Dendritic cell treated with granulocyte-macrophage colony-stimulating factor and Interleukin-4, amounts not matched to agents 40 ng/mL and 50 ng/mL, for 4 days (primary cell): ENCODE measurements around the gene MRPS26.
"Not testable (repeated sequence)": the region's sequence is repeated elsewhere in the genome, so short reads cannot be mapped to it uniquely, and the experiment has no call there.

Experiments
- H3K27ac Mint-ChIP-seq: one replicate; pipeline ENCODE4 v1.8.0; 2022; ENCODE audit warnings: mild to moderate bottlenecking, mixed read lengths
- H3K27me3 Mint-ChIP-seq: one replicate; pipeline ENCODE4 v1.8.0; 2022; ENCODE audit warnings: mild to moderate bottlenecking, mixed read lengths
- H3K36me3 Mint-ChIP-seq: one replicate; pipeline ENCODE4 v1.8.0; 2022; ENCODE audit warnings: low read depth, mixed read lengths
- H3K4me1 Mint-ChIP-seq: one replicate; pipeline ENCODE4 v1.8.0; 2022; ENCODE audit warnings: low read depth, mixed read lengths
- H3K4me3 Mint-ChIP-seq: one replicate; pipeline ENCODE4 v1.8.0; 2022; ENCODE audit warnings: mild to moderate bottlenecking, moderate library complexity, mixed read lengths
- H3K9me3 Mint-ChIP-seq: one replicate; pipeline ENCODE4 v1.8.0; 2022; ENCODE audit warnings: mixed read lengths
- intact Hi-C: fragments of 100-400 bp; cut with micrococcal nuclease; formaldehyde crosslinking; loops from one replicate; pipeline ENCODE4 v1.15.0; 2022

Gene MRPS26

DNA sequence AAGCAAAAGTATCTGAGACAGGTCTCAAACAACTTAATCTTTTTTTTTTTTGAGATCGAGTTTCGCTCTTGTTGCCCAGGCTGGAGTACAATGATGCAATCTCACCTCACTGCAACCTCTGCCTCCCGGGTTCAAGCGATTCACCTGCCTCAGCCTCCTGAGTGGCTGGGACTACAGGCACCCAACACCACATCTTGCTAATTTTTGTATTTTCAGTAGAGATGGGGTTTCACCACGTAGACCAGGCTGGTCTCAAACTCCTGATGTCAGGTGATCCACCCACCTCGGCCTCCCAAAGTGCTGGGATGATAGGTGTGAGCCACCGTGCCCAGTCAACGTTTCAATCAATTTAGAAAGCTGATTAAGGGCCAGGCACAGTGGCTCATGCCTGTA, 27.4 kb downstream of the MRPS26 start:
- H3K36me3 Mint-ChIP-seq, result not testable (repeated sequence)

DNA sequence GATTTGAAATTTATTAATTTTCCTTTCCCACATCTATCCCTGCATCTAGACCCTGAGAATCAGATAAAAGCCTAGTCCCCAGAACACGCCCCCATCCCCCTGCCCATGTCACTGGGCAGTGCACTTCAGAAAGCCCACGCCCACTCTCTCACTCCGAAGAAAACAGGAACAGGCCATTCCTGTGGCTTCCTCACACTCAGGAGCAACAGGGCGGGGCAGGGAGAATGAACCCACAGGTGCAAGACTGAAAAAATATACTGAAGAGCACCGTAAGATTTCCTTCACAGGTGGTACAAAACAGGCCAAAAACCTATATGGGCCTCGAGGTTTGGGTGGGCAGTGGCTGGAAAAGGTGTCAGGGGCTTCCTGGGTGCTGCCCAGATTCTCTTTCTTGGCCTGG, 29.0 kb downstream of the MRPS26 start:
- Mint-ChIP-seq H3K36me3 (no peaks in the 10 kb centered on the region), H3K27me3 (peaks cover 77% of the 10 kb centered on the region), H3K9me3 (no peaks in the 10 kb centered on the region), H3K4me3 (no peak overlapping the region), H3K27ac (no peak overlapping the region), H3K4me1 (peaks cover 48% of the 10 kb centered on the region)
- intact Hi-C loops, result no loop called here

More for the DNA sequence above, 27.4 kb downstream of the MRPS26 start:
- H3K9me3 Mint-ChIP-seq, intact Hi-C loops, H3K4me3 Mint-ChIP-seq, H3K27ac Mint-ChIP-seq: not testable (repeated sequence)
- Mint-ChIP-seq H3K4me1 (peaks cover 48% of the 10 kb centered on the region), H3K27me3 (peaks cover 66% of the 10 kb centered on the region)

DNA sequence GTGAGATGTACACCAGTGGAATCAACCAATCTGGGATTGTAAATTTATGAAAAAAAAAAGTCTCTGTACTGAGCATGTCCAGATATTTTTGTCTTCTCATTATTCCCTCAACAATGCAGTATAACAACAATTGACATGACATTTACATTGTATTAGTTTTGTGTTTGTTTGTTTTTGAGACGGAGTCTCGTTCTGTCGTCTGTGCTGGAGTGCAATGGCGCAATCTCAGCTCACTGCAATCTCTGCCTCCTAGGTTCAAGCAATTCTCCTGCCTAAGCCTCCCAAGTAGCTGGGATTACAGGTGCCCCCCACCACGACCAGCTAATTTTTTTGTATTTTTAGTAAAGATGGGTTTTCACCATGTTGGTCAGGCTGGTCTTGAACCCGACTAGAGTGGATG, 29.5 kb downstream of the MRPS26 start:
- Mint-ChIP-seq H3K4me1 (peaks cover 49% of the 10 kb centered on the region), H3K27me3 (peaks cover 78% of the 10 kb centered on the region)
- H3K4me3 Mint-ChIP-seq, intact Hi-C loops, H3K27ac Mint-ChIP-seq, H3K36me3 Mint-ChIP-seq, H3K9me3 Mint-ChIP-seq: not testable (repeated sequence)

DNA sequence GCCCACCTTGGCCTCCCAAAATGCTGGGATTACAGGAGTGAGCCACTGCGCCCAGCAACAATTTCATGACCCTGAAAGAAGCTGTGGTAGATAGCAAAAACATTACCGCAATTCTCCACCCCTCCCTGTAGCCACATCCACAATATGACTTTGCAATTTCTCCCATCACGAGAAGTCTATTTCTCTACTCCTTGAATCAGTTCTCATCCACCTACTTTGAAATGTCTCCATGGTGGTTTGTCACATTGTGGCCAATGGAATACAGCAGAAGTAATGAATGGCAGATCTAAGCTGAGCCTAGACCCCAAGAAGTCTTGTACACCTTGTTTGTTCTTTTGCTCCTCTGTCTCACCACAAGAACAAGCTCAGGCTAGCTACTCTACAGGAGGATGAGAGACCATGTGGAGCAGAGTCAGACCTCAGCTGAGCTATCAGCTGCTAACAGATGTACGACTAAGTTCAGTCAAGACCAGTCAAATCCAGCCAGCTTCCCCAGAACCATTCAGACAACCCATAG, 31.8 kb downstream of the MRPS26 start:
- Mint-ChIP-seq H3K4me1 (peaks cover 54% of the 10 kb centered on the region), H3K9me3 (no peaks in the 10 kb centered on the region), H3K27me3 (peaks cover 77% of the 10 kb centered on the region), H3K4me3 (peak overlapping the region; percentile 20), H3K27ac (peak overlapping the region; percentile 60), H3K36me3 (no peaks in the 10 kb centered on the region)
- intact Hi-C loops, result no loop called here

DNA sequence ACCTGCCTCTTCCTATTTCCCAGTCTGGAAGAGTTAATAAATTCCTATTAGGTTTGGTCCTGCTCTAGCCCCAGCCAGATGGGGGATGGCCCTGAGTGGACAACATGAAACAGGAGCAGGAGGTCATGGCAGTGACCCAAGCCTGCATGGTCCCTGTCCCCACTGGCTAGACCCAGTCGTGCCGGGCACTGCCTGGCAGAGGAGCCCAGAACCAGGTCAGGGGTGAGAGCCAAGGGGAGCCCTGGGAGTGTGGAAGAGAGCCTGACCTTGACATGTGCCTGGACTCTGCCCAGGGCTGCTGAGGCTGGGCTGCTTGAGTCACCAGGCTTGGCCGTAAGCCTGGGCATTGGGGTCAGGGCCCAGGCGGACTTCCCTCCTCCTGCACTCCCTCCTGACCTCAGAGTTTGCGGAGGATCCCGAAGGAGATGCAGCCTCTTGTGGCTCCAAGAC, 35.1 kb downstream of the MRPS26 start:
- peak overlapping the region; percentile 15 for H3K4me3 Mint-ChIP-seq
- intact Hi-C loops, result no loop called here
- peaks cover 77% of the 10 kb centered on the region for H3K27me3 Mint-ChIP-seq
- H3K9me3 Mint-ChIP-seq, result no peaks in the 10 kb centered on the region
- peaks cover 55% of the 10 kb centered on the region for H3K4me1 Mint-ChIP-seq
- H3K36me3 Mint-ChIP-seq, result no peaks in the 10 kb centered on the region
- no peak overlapping the region for H3K27ac Mint-ChIP-seq

DNA sequence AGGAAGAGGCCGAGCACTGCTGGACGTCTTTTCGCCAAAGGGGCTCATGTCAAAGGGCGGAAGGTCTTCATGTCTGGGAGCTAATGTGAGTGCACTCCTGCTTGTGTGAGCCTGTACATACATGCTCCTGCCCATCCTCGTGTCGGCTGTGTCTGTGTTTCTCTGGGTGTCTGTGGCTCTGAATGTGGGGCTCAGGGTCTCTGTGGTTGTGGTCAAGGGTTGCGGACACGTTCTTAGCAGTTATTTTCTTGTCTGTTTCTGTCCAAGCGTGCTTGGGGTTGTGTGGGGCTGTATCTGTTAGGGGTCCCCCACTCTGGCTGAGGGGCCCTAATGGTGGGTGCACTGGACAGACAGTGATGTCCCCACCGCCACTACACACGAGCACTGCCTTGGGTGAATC, 35.8 kb downstream of the MRPS26 start:
- Mint-ChIP-seq H3K9me3 (no peaks in the 10 kb centered on the region), H3K4me1 (peaks cover 53% of the 10 kb centered on the region), H3K27me3 (peaks cover 74% of the 10 kb centered on the region), H3K36me3 (no peaks in the 10 kb centered on the region), H3K27ac (no peak overlapping the region), H3K4me3 (no peak overlapping the region)
- intact Hi-C loops, result no loop called here

DNA sequence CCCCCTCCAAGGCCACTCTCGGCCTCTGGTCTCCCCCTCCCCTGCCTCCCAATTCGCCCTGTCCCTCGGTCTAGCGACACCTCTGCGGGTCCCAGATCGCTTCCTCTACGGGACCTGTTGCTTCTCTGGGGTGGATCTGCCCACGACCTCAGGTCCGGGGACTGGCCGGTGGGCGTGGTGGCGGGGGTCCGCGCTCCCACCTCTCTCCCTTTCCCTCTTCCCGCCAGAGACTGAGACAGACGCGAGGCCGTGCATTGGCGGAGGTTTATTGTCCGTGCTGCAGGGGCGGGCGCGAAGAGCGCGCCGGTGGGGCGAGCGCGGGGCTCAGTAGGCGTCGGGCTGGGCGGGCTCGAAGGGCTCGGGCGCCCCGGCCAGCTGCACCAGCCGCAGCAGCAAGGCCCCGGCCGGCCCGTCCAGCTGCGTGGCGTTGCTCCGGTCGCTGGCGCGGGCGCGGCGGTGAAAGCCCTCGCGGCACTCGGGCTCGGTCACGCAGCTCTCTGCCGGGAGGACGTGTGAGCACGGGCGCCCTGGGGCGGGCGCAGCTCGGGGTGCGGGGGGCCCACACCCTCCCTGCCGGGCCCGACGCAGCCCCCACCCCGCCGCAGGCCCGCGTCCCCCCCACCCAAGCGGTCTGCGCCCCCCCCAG, 36.6 kb downstream of the MRPS26 start:
- no peaks in the 10 kb centered on the region for H3K36me3 Mint-ChIP-seq
- H3K4me3 Mint-ChIP-seq, result peak overlapping the region; percentile 46
- no peak overlapping the region for H3K27ac Mint-ChIP-seq
- intact Hi-C loops, result no loop called here
- no peaks in the 10 kb centered on the region for H3K9me3 Mint-ChIP-seq
- peaks cover 45% of the 10 kb centered on the region for H3K4me1 Mint-ChIP-seq
- H3K27me3 Mint-ChIP-seq, result peaks cover 70% of the 10 kb centered on the region

DNA sequence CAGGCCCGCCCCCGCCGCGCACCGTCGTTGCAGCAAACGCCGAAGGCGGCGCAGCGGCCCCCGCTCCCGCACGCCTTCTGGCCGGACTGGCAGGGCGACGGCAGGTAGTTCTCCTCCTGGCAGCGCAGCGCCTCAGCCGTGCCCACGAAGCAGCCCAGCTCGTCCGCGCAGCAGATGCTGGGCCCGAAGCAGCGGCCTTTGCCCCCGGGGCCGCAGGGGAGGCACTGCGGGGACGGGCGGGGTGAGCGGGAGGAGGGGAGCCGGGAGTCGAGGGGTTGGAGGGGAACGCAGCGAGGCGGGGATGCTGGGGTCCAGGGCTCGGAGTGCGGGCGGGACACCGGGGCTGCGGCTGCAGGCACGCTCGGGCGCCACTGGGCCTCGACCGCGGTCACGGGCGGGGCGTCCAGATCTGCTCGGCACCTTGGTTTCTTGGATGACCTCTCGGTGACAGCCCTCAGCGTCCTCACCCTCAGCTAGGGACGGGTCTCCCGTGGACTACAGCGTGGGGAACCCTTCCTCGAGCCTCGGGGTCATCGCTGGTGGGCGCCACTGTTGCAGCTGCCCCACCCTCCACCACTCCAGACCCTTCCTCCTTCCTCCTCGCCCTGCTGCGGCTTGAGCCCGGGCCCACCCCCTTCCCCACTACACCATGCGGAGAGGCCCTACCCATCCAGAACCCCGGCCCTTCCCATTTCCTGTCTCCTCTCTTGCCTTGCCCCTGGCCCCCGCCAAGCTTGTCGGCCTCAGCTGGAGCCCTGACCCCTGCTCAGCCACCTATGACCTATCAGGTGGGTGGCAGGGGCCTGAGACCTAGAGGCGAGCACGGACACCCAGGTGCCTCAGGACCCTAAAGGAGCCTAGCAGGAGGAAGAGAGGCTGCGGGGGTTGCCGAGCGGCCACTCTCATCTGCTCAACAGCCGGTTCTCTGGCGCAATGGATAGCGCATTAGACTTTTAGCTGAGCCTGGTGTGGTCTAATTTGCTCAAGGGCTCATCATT, 37.4 kb downstream of the MRPS26 start:
- H3K4me1 Mint-ChIP-seq, result peaks cover 39% of the 10 kb centered on the region
- H3K36me3 Mint-ChIP-seq, result no peaks in the 10 kb centered on the region
- H3K9me3 Mint-ChIP-seq, result no peaks in the 10 kb centered on the region
- intact Hi-C loops, result no loop called here
- no peak overlapping the region for H3K27ac Mint-ChIP-seq
- peaks cover 71% of the 10 kb centered on the region for H3K27me3 Mint-ChIP-seq
- H3K4me3 Mint-ChIP-seq, result peak overlapping the region; percentile 56

DNA sequence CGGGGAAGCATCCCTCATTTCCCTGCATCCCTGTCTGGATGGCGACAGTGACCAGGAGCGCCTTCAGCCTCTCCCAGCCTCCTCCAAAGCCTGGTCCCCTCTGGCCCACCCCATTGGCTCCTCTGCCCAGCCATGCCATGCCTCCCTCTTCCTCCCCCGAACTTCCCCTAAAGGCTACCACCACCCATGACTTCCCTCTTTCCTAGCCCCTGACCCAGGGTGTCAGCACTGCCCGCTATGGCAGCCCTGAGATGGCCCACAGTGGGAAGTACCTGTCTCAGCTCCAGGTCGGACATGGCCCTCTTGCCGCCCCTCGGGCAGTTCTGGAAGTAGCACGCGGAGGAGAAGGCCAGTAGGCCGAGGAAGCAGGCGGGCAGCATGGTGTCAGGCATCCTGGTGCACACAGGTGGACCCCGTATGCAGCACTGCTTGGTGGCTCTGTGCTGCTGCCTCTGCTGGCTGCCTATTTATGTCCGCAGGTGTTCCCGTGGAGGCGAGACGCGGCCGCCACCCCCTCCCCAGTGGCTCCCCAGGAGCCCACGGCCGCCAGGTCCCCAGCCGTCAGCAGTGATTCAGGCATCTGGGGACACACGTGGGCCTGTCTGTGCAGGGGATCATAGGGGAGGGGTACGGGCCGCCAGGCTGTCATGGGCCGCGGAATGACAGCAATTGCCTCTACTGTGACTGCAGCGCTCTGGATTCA, 38.6 kb downstream of the MRPS26 start, which contains the start of gene AVP:
AVP (minus strand) TSS at position 442 of the 703 bp plus-strand sequence; CDS start at position 392, 50 bp downstream.
- no peaks in the 10 kb centered on the region for H3K9me3 Mint-ChIP-seq
- H3K36me3 Mint-ChIP-seq, result no peaks in the 10 kb centered on the region
- intact Hi-C loops, result no loop called here
- no peak within 1 kb of the TSS for H3K27ac Mint-ChIP-seq
- peaks cover 39% of the 10 kb centered on the region for H3K4me1 Mint-ChIP-seq
- peaks cover 71% of the 10 kb centered on the region for H3K27me3 Mint-ChIP-seq
- H3K4me3 Mint-ChIP-seq, result peak within 1 kb of the TSS; percentile 56

DNA sequence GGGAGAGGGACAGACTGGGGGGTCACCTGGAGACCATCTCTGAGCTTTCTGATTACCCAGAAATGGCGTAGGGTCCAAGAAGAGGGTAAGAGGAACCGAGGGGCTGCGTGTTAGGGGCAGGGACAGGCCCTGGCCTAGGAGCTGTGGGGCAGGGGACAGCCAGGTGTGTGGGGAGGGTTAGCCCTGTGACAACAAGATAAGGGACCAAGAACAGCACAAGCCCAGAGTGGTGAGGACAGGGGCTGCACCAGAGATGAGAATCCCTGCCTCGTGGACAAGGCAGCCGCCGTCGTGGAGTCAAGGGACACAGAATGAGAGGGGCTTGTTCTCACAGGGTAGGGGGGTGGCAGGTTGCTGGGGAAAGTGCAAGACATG, 39.1 kb downstream of the MRPS26 start:
- Mint-ChIP-seq H3K4me3 (no peak overlapping the region), H3K27me3 (peaks cover 73% of the 10 kb centered on the region), H3K36me3 (no peaks in the 10 kb centered on the region), H3K27ac (no peak overlapping the region), H3K4me1 (peaks cover 39% of the 10 kb centered on the region), H3K9me3 (no peaks in the 10 kb centered on the region)
- intact Hi-C loops, result no loop called here

DNA sequence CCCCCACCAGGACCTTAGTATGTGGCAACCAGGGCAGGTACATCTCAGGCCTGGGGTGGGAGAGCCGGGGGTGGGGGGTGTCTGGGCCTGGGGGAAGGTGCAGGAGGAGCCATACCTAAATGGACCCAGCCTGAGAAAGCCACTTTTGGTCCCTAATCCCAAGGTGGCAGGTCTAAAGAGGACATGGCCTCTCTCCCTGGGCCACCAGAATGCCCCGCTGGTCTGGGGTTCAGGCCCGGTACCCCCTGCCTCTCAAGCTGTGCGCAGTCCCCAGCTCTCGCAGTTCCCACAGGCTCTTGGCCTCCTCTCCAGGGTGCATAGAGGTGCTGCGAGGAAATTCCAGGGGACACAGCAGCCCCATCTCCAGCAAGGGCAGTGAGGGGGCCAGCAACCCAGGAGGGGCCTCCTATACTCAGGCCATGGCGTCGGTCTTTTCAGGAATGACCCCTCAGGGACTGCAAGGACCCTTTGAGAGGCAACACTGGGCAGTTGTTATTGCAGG, 39.8 kb downstream of the MRPS26 start:
- intact Hi-C loops, result no loop called here
- no peaks in the 10 kb centered on the region for H3K9me3 Mint-ChIP-seq
- H3K4me3 Mint-ChIP-seq, result no peak overlapping the region
- H3K27me3 Mint-ChIP-seq, result peaks cover 73% of the 10 kb centered on the region
- H3K36me3 Mint-ChIP-seq, result no peaks in the 10 kb centered on the region
- peaks cover 35% of the 10 kb centered on the region for H3K4me1 Mint-ChIP-seq
- no peak overlapping the region for H3K27ac Mint-ChIP-seq

DNA sequence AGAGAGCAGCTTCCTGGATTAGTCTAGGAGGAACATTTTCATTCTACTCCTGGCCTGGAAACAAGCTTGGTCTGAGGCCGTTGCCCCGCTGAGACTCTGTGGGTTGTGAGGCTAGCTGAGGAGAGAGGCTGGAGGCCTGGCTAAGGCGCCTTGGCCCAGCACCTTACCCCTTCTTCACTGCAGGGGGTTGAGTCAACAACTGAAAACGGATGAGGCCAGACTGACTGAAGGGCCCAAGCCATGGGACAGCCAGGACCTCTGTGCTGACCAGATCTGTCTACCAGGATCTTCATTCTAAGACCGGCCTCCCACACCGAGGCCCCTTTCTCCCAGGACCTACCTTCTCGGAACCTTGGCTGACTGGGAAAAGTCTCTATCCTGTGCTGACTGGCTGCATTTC, 42.2 kb downstream of the MRPS26 start:
- H3K4me3 Mint-ChIP-seq, result no peak overlapping the region
- H3K4me1 Mint-ChIP-seq, result peaks cover 21% of the 10 kb centered on the region
- H3K27me3 Mint-ChIP-seq, result peaks cover 71% of the 10 kb centered on the region
- H3K9me3 Mint-ChIP-seq, result no peaks in the 10 kb centered on the region
- no peaks in the 10 kb centered on the region for H3K36me3 Mint-ChIP-seq
- intact Hi-C loops, result no loop called here
- no peak overlapping the region for H3K27ac Mint-ChIP-seq

DNA sequence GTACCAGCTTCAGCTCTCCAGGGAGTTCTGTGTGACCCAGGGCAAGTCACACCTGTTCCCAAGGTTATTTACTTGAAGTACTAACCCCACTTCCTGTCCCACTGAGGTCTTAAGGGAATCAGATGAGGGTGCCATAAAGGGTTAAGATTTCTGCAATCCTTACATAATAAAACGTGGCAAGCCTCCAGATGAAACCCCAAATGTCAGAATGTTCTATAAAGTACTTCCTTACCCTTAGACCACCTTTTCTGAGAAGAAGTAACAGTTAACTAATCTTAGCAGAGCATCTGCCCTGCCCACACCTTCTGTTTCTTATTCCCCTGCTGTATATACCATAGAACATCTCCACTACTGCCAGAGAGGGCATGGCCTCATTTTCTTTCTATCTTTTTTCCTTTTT, 44.7 kb downstream of the MRPS26 start:
- intact Hi-C loops, result no loop called here

More for the DNA sequence above, 44.7 kb downstream of the MRPS26 start:
- H3K4me3 Mint-ChIP-seq, result no peak overlapping the region
- peaks cover 10% of the 10 kb centered on the region for H3K4me1 Mint-ChIP-seq
- no peaks in the 10 kb centered on the region for H3K9me3 Mint-ChIP-seq
- no peaks in the 10 kb centered on the region for H3K36me3 Mint-ChIP-seq
- H3K27me3 Mint-ChIP-seq, result peaks cover 70% of the 10 kb centered on the region
- no peak overlapping the region for H3K27ac Mint-ChIP-seq
